Stimulated activated CD4-positive, alpha-beta T cell treated with anti-CD3 and anti-CD28 coated beads, Interleukin-4, amount 100 ng/mL, for 4 hours (primary cell): ENCODE data around the gene DIAPH3.

Experiments used
- DNase-seq, 2 experiments: peaks; one replicate each; pipeline ENCODE4 v3.0.0-alpha.2; 2020

The DIAPH3 gene

GRCh38 chr13:59755632-59756290, 408.0 kb downstream of the DIAPH3 start:
- no peak for DNase-seq

- DNase-seq, result no peak
Measured at GRCh38 chr13:59754411-59754810, 409.3 kb downstream of the DIAPH3 start.

- no peak for DNase-seq
Measured at GRCh38 chr13:59750860-59751259, 412.9 kb downstream of the DIAPH3 start.

GRCh38 chr13:59748046-59748445, 415.7 kb downstream of the DIAPH3 start:
- no peak for DNase-seq

- DNase-seq, result no peak
Measured at GRCh38 chr13:59747529-59747928, 416.2 kb downstream of the DIAPH3 start.

GRCh38 chr13:59746291-59746962, 417.3 kb downstream of the DIAPH3 start:
- no peak for DNase-seq

GRCh38 chr13:59745392-59745788, 418.3 kb downstream of the DIAPH3 start:
- DNase-seq, result no peak

- no peak for DNase-seq
Measured at GRCh38 chr13:59744747-59745391, 418.9 kb downstream of the DIAPH3 start.

- no peak for DNase-seq
Measured at GRCh38 chr13:59743195-59743594, 420.5 kb downstream of the DIAPH3 start.

- no peak for DNase-seq
Measured at GRCh38 chr13:59742467-59742866, 421.3 kb downstream of the DIAPH3 start.

GRCh38 chr13:59738921-59739320, 424.8 kb downstream of the DIAPH3 start:
- no peak for DNase-seq

GRCh38 chr13:59734393-59734792, 429.3 kb downstream of the DIAPH3 start:
- DNase-seq, result no peak

- no peak for DNase-seq
Measured at GRCh38 chr13:59733744-59734143, 430.0 kb downstream of the DIAPH3 start.

- DNase-seq, result no peak
Measured at GRCh38 chr13:59730026-59730425, 433.7 kb downstream of the DIAPH3 start.

- DNase-seq, result no peak
Measured at GRCh38 chr13:59728896-59729545, 434.7 kb downstream of the DIAPH3 start.

GRCh38 chr13:59721926-59722910, 441.5 kb downstream of the DIAPH3 start:
- no peak for DNase-seq

GRCh38 chr13:59715611-59716010, 448.1 kb downstream of the DIAPH3 start:
- no peak for DNase-seq

- no peak for DNase-seq
Measured at GRCh38 chr13:59710996-59711701, 452.6 kb downstream of the DIAPH3 start.

- no peak for DNase-seq
Measured at GRCh38 chr13:59710416-59710815, 453.3 kb downstream of the DIAPH3 start.

- DNase-seq, result no peak
Measured at GRCh38 chr13:59706101-59706976, 457.4 kb downstream of the DIAPH3 start.

GRCh38 chr13:59702269-59702668, 461.5 kb downstream of the DIAPH3 start:
- no peak for DNase-seq
